GM12872 (cell line): ENCODE data around the gene CDC42EP5.

Source experiments
- CTCF ChIP-seq: IDR thresholded peaks from 3 replicates; pipeline ENCODE4 v1.5.1; 2011; ENCODE audit warnings: low read depth, mild to moderate bottlenecking, low read length, moderate library complexity; ENCODE audit not compliant: insufficient read depth

The CDC42EP5 gene

GRCh38 chr19:54436031-54436523 lies 37.0 kb downstream of the CDC42EP5 start:
- TF ChIP-seq CTCF: no peak

DNA sequence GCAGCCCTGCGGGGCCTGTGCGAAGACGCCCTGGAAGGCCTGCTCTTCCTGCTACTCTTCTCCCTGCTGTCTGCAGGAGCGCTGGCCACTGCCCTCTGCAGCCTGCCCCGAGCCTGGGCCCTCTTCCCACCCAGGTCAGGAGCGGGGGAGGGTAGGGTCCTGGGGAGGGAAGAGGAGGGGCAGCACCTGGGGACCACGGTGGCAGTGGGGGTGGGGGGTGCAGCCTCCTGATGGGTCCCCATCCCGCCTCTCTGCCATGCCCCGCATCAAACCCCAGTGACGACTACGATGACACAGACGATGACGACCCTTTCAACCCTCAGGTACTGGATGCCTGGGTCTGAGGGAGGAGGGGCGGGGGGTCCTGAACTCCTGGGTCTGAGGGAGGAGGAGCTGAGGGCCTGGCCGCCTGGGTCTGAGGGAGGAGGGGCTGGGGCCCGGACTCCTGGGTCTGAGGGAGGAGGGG lies 37.5 kb downstream of the CDC42EP5 start:
- TF ChIP-seq CTCF: no peak

- TF ChIP-seq CTCF: no peak
Measured at GRCh38 chr19:54434873-54435214, 38.3 kb downstream of the CDC42EP5 start.

DNA sequence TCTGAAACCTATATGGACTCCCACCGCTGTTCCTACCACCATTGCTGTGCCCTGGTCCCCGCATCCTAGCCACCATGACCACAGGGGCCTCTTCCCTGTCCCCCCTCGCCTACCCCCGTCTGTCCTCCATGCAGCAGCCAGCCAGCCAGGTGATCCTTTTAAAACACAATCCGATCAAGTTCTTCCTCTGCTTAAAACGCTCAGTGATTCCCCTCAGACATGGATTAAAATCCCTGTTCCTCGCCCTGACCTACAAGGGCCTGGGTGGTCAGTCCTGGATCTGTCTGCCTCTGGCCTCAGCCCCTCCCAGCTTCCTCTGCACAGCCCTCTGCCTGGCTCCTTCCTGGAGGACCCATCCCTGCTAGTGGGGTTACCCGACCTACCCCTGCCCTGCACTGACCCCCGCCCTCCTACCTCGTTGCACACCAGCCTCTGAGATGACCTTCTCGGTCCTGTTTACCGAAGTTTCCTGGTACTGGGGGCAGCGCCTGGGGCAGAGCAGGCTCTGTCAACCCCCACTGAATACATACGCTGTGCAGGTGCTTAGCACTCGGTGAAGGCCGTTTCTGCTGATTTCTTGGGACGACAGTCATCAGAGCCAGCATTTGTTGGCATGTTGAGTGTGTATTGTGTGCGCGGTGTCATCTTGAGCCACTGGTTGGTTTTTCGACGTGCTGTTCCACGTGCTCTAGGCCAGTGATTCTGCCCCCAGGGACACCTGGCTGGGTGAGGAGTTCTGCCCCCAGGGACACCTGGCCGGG lies 38.8 kb downstream of the CDC42EP5 start:
- no peak for TF ChIP-seq CTCF

- no peak for TF ChIP-seq CTCF
Measured at GRCh38 chr19:54433697-54434096, 39.4 kb downstream of the CDC42EP5 start.

GRCh38 chr19:54432144-54432738 lies 40.9 kb downstream of the CDC42EP5 start:
- no peak for TF ChIP-seq CTCF

- no peak for TF ChIP-seq CTCF
Measured at GRCh38 chr19:54431255-54431838, 41.7 kb downstream of the CDC42EP5 start.
